Raji (cell line): Measurements from ENCODE around the gene BCAS3.

Source experiments
- POLR2A ChIP-seq: IDR thresholded peaks from 2 replicates; pipeline ENCODE4 v1.6.1; 2011; ENCODE audit warnings: low read depth, low read length, control low read depth; ENCODE audit not compliant: insufficient read depth

BCAS3 gene

GRCh38 chr17:60968266-60968665, 290.6 kb downstream of the BCAS3 start:
- no peak for TF ChIP-seq POLR2A

- TF ChIP-seq POLR2A: no peak
Measured at GRCh38 chr17:60969500-60970037, 291.9 kb downstream of the BCAS3 start.

GRCh38 chr17:60970741-60971140, 293.1 kb downstream of the BCAS3 start:
- TF ChIP-seq POLR2A: no peak

GRCh38 chr17:60971515-60972369, 294.1 kb downstream of the BCAS3 start:
- TF ChIP-seq POLR2A: no peak

- no peak for TF ChIP-seq POLR2A
Measured at GRCh38 chr17:60989379-60989778, 311.7 kb downstream of the BCAS3 start.

- no peak for TF ChIP-seq POLR2A
Measured at GRCh38 chr17:60989846-60990245, 312.2 kb downstream of the BCAS3 start.

- no peak for TF ChIP-seq POLR2A
Measured at GRCh38 chr17:60993497-60993896, 315.8 kb downstream of the BCAS3 start.

GRCh38 chr17:60995680-60996079, 318.0 kb downstream of the BCAS3 start:
- TF ChIP-seq POLR2A: no peak

- TF ChIP-seq POLR2A: no peak
Measured at GRCh38 chr17:61000911-61001310, 323.3 kb downstream of the BCAS3 start.

- no peak for TF ChIP-seq POLR2A
Measured at GRCh38 chr17:61002316-61002736, 324.7 kb downstream of the BCAS3 start.

- TF ChIP-seq POLR2A: no peak
Measured at GRCh38 chr17:61005358-61005757, 327.7 kb downstream of the BCAS3 start.

- TF ChIP-seq POLR2A: no peak
Measured at GRCh38 chr17:61007980-61008379, 330.3 kb downstream of the BCAS3 start.

- no peak for TF ChIP-seq POLR2A
Measured at GRCh38 chr17:61009663-61010062, 332.0 kb downstream of the BCAS3 start.

- TF ChIP-seq POLR2A: no peak
Measured at GRCh38 chr17:61010661-61011170, 333.1 kb downstream of the BCAS3 start.

GRCh38 chr17:61011251-61011650, 333.6 kb downstream of the BCAS3 start:
- no peak for TF ChIP-seq POLR2A

GRCh38 chr17:61015966-61016365, 338.3 kb downstream of the BCAS3 start:
- no peak for TF ChIP-seq POLR2A
